Mesothelial cell of epicardium (in vitro differentiated cells): ENCODE measurements around the gene NUMB. TPM values are rescaled to one million over a fixed set of nuclear protein-coding genes. Genes with fewer than 3 reads are reported as not detected.

Experiments used
- DNase-seq, 2 experiments: peaks; one replicate each; pipeline ENCODE4 v3.0.0; 2021; ENCODE audit warnings: low spot score in 2 of 2; ENCODE audit not compliant: unreplicated experiment in 2 of 2
- H3K27ac Mint-ChIP-seq: 2 replicates; pipeline ENCODE4 v1.8.0; 2021; ENCODE audit warnings: mixed read lengths
- H3K27me3 Mint-ChIP-seq: 2 replicates; pipeline ENCODE4 v1.8.0; 2021; ENCODE audit warnings: low read depth, mixed read lengths
- H3K36me3 Mint-ChIP-seq: 2 replicates; pipeline ENCODE4 v1.8.0; 2021; ENCODE audit warnings: mixed read lengths
- H3K4me1 Mint-ChIP-seq: 2 replicates; pipeline ENCODE4 v1.8.0; 2021; ENCODE audit warnings: mixed read lengths
- H3K4me3 Mint-ChIP-seq: 2 replicates; pipeline ENCODE4 v1.8.0; 2021; ENCODE audit warnings: mild to moderate bottlenecking, moderate library complexity, mixed read lengths
- H3K9me3 Mint-ChIP-seq: 2 replicates; pipeline ENCODE4 v1.8.0; 2021; ENCODE audit warnings: mixed read lengths
- total RNA-seq: library from RNA; stranded (reverse); gene quantifications from 3 replicates; pipeline ENCODE4 v1.2.1, GENCODE V29; 2021
- TF ChIP-seq, protein P1 (sequence below): fragments of 200-600 bp; sonication (generic); IDR thresholded peaks from one replicate; pipeline ENCODE4 v1.5.0; 2021; ENCODE audit warnings: antibody characterized with exemption; ENCODE audit not compliant: unreplicated experiment

NUMB gene
- total RNA-seq, 1 donor from 2014 or later, result 88.0 TPM

DNA sequence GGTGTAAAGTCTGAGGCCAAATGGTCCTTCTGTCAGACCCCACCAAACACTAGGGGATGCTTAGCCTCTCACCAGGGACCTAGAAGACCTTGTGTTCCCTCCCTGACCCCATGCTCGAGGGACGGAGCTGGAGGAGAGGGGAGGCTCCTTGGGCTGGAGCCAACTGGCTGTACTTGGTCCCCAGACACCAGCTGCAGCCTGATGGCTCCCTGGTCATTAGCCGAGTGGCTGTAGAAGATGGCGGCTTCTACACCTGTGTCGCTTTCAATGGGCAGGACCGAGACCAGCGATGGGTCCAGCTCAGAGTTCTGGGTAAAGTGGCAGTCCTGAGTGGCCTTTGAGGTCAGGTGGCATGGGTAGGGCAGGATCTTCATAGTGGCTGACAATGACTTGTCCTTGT is 192.0 kb downstream of the NUMB start:
- TF ChIP-seq, protein P1, sequence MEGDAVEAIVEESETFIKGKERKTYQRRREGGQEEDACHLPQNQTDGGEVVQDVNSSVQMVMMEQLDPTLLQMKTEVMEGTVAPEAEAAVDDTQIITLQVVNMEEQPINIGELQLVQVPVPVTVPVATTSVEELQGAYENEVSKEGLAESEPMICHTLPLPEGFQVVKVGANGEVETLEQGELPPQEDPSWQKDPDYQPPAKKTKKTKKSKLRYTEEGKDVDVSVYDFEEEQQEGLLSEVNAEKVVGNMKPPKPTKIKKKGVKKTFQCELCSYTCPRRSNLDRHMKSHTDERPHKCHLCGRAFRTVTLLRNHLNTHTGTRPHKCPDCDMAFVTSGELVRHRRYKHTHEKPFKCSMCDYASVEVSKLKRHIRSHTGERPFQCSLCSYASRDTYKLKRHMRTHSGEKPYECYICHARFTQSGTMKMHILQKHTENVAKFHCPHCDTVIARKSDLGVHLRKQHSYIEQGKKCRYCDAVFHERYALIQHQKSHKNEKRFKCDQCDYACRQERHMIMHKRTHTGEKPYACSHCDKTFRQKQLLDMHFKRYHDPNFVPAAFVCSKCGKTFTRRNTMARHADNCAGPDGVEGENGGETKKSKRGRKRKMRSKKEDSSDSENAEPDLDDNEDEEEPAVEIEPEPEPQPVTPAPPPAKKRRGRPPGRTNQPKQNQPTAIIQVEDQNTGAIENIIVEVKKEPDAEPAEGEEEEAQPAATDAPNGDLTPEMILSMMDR, result no peak
- DNase-seq, result no peak
- H3K27me3 Mint-ChIP-seq, result peaks cover 6% of the 10 kb centered on the region
- no peak overlapping the region for H3K4me3 Mint-ChIP-seq
- no peak overlapping the region for H3K27ac Mint-ChIP-seq
- no peaks in the 10 kb centered on the region for H3K9me3 Mint-ChIP-seq
- H3K4me1 Mint-ChIP-seq, result peaks cover 6% of the 10 kb centered on the region
- H3K36me3 Mint-ChIP-seq, result no peaks in the 10 kb centered on the region

DNA sequence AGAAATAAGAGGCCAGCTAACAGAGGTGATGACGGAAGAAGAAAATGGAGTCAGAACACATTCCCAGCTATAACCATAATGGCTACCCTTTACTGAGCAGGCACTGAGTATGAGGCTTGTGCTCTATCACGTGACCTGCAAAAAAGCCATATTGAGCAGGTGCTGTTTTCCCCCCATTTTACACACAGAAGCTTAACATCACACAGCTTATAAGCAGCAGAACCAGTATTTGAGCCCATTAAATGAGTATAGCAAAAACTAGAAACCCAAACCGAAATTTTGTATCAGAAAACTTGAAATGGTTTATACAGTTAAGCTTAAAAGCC is 192.7 kb downstream of the NUMB start:
- no peak overlapping the region for H3K4me3 Mint-ChIP-seq
- no peak overlapping the region for H3K27ac Mint-ChIP-seq
- TF ChIP-seq, protein P1, result no peak
- peaks cover 5% of the 10 kb centered on the region for H3K4me1 Mint-ChIP-seq
- no peak for DNase-seq
- no peaks in the 10 kb centered on the region for H3K36me3 Mint-ChIP-seq
- peaks cover 5% of the 10 kb centered on the region for H3K27me3 Mint-ChIP-seq
- H3K9me3 Mint-ChIP-seq, result no peaks in the 10 kb centered on the region

DNA sequence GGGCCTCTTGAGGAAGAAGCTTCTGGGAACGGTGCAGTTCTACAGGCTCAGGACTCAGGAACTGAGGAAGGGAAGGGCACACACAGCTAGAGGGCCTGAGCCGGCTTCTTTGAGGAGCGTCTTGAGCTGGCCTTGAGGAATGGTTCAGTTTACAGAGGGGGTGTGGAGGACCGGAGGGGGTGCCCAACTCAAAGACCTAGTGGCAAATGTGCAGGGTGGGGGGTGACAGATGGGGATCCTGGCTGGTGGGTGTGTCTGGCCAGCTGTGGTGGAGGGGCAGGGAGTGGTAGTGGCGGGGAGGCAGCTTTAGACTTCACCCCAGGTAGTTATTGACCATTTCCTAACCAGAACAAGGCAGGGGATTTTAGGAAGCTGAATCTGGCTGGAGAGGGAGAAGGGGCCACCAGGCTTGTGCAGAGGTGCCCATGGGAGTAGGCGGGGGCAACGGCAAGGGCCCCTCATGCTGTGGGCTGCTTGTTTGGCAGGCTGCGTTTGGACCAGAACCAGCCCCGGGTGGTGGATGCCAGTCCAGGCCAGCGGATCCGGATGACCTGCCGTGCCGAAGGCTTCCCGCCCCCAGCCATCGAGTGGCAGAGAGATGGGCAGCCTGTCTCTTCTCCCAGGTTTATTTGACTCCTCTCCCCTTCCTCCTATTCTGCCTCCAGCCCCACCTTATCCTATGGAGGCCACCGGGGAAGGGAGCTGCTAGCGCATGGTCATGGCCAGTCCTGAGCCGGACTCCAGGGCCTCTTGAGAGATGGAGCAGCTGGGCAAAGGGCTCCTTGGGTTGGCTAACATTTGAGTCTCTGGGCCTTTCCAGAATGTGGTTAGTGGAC is 193.2 kb downstream of the NUMB start:
- Mint-ChIP-seq H3K27me3 (no peaks in the 10 kb centered on the region), H3K9me3 (no peaks in the 10 kb centered on the region), H3K27ac (no peak overlapping the region), H3K36me3 (no peaks in the 10 kb centered on the region), H3K4me3 (no peak overlapping the region), H3K4me1 (no peaks in the 10 kb centered on the region)
- no peak for DNase-seq
- TF ChIP-seq, protein P1, result no peak

DNA sequence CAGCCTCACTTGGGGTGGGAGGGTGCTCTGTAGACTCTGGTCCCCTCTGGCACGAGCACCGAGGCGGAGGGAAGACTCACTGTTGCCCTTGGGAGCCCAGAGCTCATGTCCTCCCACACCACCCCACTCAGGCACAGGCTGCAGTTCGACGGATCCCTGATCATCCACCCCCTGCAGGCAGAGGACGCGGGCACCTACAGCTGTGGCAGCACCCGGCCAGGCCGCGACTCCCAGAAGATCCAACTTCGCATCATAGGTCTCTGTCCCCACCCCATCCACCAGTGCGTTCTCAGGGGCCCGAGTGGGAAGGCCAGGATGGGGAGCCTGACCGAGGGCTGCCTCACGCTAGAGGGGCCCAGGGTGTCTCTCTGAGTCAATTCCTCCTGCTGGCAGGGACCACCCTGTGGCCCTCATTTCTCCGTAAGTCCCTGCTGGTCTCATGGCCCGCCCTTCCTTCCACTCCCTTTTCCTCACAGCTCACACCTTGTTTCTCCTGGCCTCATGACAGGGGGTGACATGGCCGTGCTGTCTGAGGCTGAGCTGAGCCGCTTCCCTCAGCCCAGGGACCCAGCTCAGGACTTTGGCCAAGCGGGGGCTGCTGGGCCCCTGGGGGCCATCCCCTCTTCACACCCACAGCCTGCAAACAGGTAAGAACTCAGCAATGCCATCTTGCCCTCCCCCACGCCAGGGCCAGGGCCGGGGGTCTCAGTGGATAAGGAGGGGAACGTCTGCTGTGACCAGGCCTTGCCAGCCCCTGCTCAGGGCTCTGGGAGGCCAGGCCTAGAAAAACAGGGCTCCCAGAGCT is 194.1 kb downstream of the NUMB start:
- TF ChIP-seq, protein P1, result no peak
- Mint-ChIP-seq H3K27ac (no peak overlapping the region), H3K9me3 (no peaks in the 10 kb centered on the region), H3K36me3 (no peaks in the 10 kb centered on the region), H3K4me3 (no peak overlapping the region), H3K27me3 (no peaks in the 10 kb centered on the region), H3K4me1 (no peaks in the 10 kb centered on the region)
- DNase-seq, result no peak

DNA sequence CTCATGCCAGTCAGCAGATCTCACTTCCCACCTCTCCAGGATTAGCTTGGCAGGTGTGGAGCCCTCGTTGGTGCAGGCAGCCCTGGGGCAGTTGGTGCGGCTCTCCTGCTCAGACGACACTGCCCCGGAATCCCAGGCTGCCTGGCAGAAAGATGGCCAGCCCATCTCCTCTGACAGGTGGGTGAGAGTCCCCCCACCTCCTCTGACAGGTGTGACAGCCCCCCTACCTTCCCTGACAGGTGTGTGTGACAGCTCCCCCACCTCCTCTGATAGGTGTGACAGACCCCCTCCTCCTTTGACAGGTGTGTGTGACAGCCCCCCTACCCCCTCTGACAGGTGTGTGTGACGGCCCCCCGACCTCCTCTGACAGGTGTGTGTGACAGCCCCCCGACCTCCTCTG is 194.7 kb downstream of the NUMB start:
- H3K4me3 Mint-ChIP-seq, result no peak overlapping the region
- DNase-seq, result no peak
- H3K4me1 Mint-ChIP-seq, result no peaks in the 10 kb centered on the region

More for the DNA sequence above, 194.7 kb downstream of the NUMB start:
- TF ChIP-seq, protein P1, result no peak
- H3K36me3 Mint-ChIP-seq, result no peaks in the 10 kb centered on the region
- no peak overlapping the region for H3K27ac Mint-ChIP-seq
- no peaks in the 10 kb centered on the region for H3K9me3 Mint-ChIP-seq
- H3K27me3 Mint-ChIP-seq, result no peaks in the 10 kb centered on the region
